SKM-1 (cell line): ENCODE measurements around the gene TEX44.
A peak's percentile ranks its signal among the peaks of the same experiment; 100 is the strongest.

Source experiments
- DNase-seq: peaks from one replicate; lab custom pipeline; 2025; ENCODE audit not compliant: unreplicated experiment; lab: John Stamatoyannopoulos, UW

The TEX44 gene

GRCh38 chr2:231633241-231633976, 40.7 kb downstream of the TEX44 start:
- no peak for DNase-seq

GRCh38 chr2:231634412-231634811, 41.7 kb downstream of the TEX44 start:
- DNase-seq: no peak

GRCh38 chr2:231634951-231635875, 42.5 kb downstream of the TEX44 start:
- DNase-seq: no peak

GRCh38 chr2:231640241-231640640, 47.6 kb downstream of the TEX44 start:
- DNase-seq: no peak

- DNase-seq: peak; percentile 16
Observed at GRCh38 chr2:231640641-231641111, 48.0 kb downstream of the TEX44 start.

- peak; percentile 34 for DNase-seq
Observed at GRCh38 chr2:231642631-231643494, 50.2 kb downstream of the TEX44 start.

- DNase-seq: no peak
Observed at GRCh38 chr2:231643495-231643888, 50.8 kb downstream of the TEX44 start.
